DMS 273 treated with DMSO at 0.1 percent for 48 hours (cell line): ENCODE data around the gene PELO.

Source experiments
- DNase-seq: peaks from one replicate; lab custom pipeline; 2025; lab: John Stamatoyannopoulos, UW

Gene PELO

GRCh38 chr5:52772668-52773067 lies 15.0 kb upstream of the PELO start:
- no peak for DNase-seq

GRCh38 chr5:52773342-52773741 lies 14.4 kb upstream of the PELO start:
- DNase-seq = no peak

GRCh38 chr5:52774005-52774410 lies 13.7 kb upstream of the PELO start:
- no peak for DNase-seq

GRCh38 chr5:52776116-52776515 lies 11.6 kb upstream of the PELO start:
- no peak for DNase-seq

- no peak for DNase-seq
These were observed 10.5 kb upstream of the PELO start for GRCh38 chr5:52777186-52777585.

- DNase-seq = no peak
These were observed 8.9 kb upstream of the PELO start for GRCh38 chr5:52778781-52779180.

GRCh38 chr5:52779213-52779612 lies 8.5 kb upstream of the PELO start:
- no peak for DNase-seq

- DNase-seq = no peak
These were observed 4.3 kb upstream of the PELO start for GRCh38 chr5:52783226-52783959.

- DNase-seq = no peak
These were observed 3.0 kb upstream of the PELO start for GRCh38 chr5:52784737-52785136.

GRCh38 chr5:52786391-52786790 lies 1.3 kb upstream of the PELO start:
- DNase-seq = no peak

GRCh38 chr5:52786949-52787599 lies 642 bp upstream of the PELO start:
- no peak for DNase-seq

- no peak for DNase-seq
These were observed 747 bp downstream of the PELO start for GRCh38 chr5:52788505-52788821.

- DNase-seq = no peak
These were observed 1.7 kb downstream of the PELO start for GRCh38 chr5:52789378-52789777.

GRCh38 chr5:52789851-52790250 lies 2.1 kb downstream of the PELO start:
- no peak for DNase-seq

GRCh38 chr5:52791366-52791765 lies 3.6 kb downstream of the PELO start:
- no peak for DNase-seq

- DNase-seq = no peak
These were observed 6.8 kb downstream of the PELO start for GRCh38 chr5:52794519-52794918.

GRCh38 chr5:52796031-52796430 lies 8.3 kb downstream of the PELO start:
- no peak for DNase-seq

- DNase-seq = no peak
These were observed 8.9 kb downstream of the PELO start for GRCh38 chr5:52796516-52797103.

- DNase-seq = no peak
These were observed 11.2 kb downstream of the PELO start for GRCh38 chr5:52798938-52799337.

GRCh38 chr5:52799358-52799982 lies 11.8 kb downstream of the PELO start:
- DNase-seq = no peak

- peak; percentile 64 for DNase-seq
These were observed 12.3 kb downstream of the PELO start for GRCh38 chr5:52799983-52800393.

GRCh38 chr5:52800394-52801213 lies 12.9 kb downstream of the PELO start:
- no peak for DNase-seq
